GM19467 (cell line): ENCODE results near the gene PRPF38A.
"Not testable (repeated sequence)": the region's sequence is repeated elsewhere in the genome, so short reads cannot be mapped to it uniquely, and the experiment has no call there.

ENCODE experiments used
- ATAC-seq: cut with Tn5 transposase; IDR thresholded peaks from one replicate; pipeline ENCODE4 v1.9.1; 2021; ENCODE audit warnings: mild to moderate bottlenecking, moderate library complexity; ENCODE audit not compliant: unreplicated experiment

Gene PRPF38A

GRCh38 chr1:52404116-52404974, at the start of gene PRPF38A, which contains the start of gene ORC1:
PRPF38A (plus strand) TSS chr1:52404602; CDS start chr1:52404750, 148 bp downstream.
ORC1 (minus strand) TSS chr1:52404423; CDS start chr1:52402223, 2,200 bp downstream.
- peak; percentile 92 for ATAC-seq

- ATAC-seq: no peak
These were observed 49.0 kb upstream of the PRPF38A start for GRCh38 chr1:52355436-52355835.

- ATAC-seq: no peak
These were observed 48.4 kb upstream of the PRPF38A start for GRCh38 chr1:52355847-52356505.

- ATAC-seq: no peak
These were observed 47.5 kb upstream of the PRPF38A start for GRCh38 chr1:52356818-52357355.

- ATAC-seq: no peak
These were observed 47.0 kb upstream of the PRPF38A start for GRCh38 chr1:52357397-52357796.

GRCh38 chr1:52358851-52359497, 45.4 kb upstream of the PRPF38A start:
- no peak for ATAC-seq

- ATAC-seq: no peak
These were observed 44.5 kb upstream of the PRPF38A start for GRCh38 chr1:52359676-52360594.

- no peak for ATAC-seq
These were observed 43.8 kb upstream of the PRPF38A start for GRCh38 chr1:52360595-52360968.

- no peak for ATAC-seq
These were observed 40.1 kb upstream of the PRPF38A start for GRCh38 chr1:52364235-52364839.

- ATAC-seq: no peak
These were observed 39.2 kb upstream of the PRPF38A start for GRCh38 chr1:52365071-52365745.

- ATAC-seq: peak; percentile 92
These were observed 38.5 kb upstream of the PRPF38A start, which contains the start of gene CC2D1B for GRCh38 chr1:52365746-52366516. CC2D1B (minus strand) TSS chr1:52366205; CDS start chr1:52364620, 1,585 bp downstream.

GRCh38 chr1:52366517-52366827, 37.9 kb upstream of the PRPF38A start:
- ATAC-seq: no peak

GRCh38 chr1:52367272-52367671, 37.1 kb upstream of the PRPF38A start:
- ATAC-seq: no peak

GRCh38 chr1:52368383-52369172, 35.8 kb upstream of the PRPF38A start:
- no peak for ATAC-seq

- ATAC-seq: not testable (repeated sequence)
These were observed 34.6 kb upstream of the PRPF38A start for GRCh38 chr1:52369851-52370250.

- no peak for ATAC-seq
These were observed 19.0 kb upstream of the PRPF38A start for GRCh38 chr1:52385376-52385775.

- ATAC-seq: no peak
These were observed 17.9 kb upstream of the PRPF38A start for GRCh38 chr1:52386458-52386857.

GRCh38 chr1:52393174-52393573, 11.2 kb upstream of the PRPF38A start:
- ATAC-seq: no peak
